ENCODE measurements around the gene XRRA1.

- TF ChIP-seq POLR2A (IDR thresholded peaks at IDR 0.05; ENCODE audit: low read depth, low read length): no peak
- no peak for TF ChIP-seq POLR2AphosphoS5 (IDR thresholded peaks at IDR 0.05; ENCODE audit: low read depth, low read length)
Measured at GRCh38 chr11:74877132-74877531, 71.8 kb downstream of the XRRA1 start.
